AG04449 (cell line): Measurements from ENCODE around the gene SH2D4B.

ENCODE experiments used
- CTCF ChIA-PET: fragments of 350-600 bp; formaldehyde crosslinking; extraction: SDS; loops from one replicate; lab custom pipeline; 2021; ENCODE audit warnings: antibody characterized with exemption; lab: Yijun Ruan, JAX
- POLR2A ChIA-PET: fragments of 400-600, 350-600 bp; formaldehyde crosslinking; extraction: SDS; loops from one replicate; lab custom pipeline; 2020; ENCODE audit warnings: antibody characterized with exemption, inconsistent platforms; lab: Yijun Ruan, JAX
- DNase-seq: peaks from one replicate; pipeline ENCODE4 v3.0.0-alpha.2; 2010; ENCODE audit warnings: low read depth, low spot score
- H3K4me3 ChIP-seq: 2 replicates; pipeline ENCODE4 v1.5.1; 2011; ENCODE audit warnings: low read depth, mild to moderate bottlenecking, control low read depth, low read length
- TF ChIP-seq, protein P1 (sequence below): IDR thresholded peaks from one replicate; pipeline ENCODE4 v1.5.1; 2011; ENCODE audit warnings: mild to moderate bottlenecking, moderate library complexity, low read length, control low read depth, inconsistent platforms; ENCODE audit not compliant: insufficient read depth; ENCODE audit errors: missing control alignments

The SH2D4B gene

GRCh38 chr10:80544316-80544953, 6.7 kb downstream of the SH2D4B start:
- TF ChIP-seq, protein P1, sequence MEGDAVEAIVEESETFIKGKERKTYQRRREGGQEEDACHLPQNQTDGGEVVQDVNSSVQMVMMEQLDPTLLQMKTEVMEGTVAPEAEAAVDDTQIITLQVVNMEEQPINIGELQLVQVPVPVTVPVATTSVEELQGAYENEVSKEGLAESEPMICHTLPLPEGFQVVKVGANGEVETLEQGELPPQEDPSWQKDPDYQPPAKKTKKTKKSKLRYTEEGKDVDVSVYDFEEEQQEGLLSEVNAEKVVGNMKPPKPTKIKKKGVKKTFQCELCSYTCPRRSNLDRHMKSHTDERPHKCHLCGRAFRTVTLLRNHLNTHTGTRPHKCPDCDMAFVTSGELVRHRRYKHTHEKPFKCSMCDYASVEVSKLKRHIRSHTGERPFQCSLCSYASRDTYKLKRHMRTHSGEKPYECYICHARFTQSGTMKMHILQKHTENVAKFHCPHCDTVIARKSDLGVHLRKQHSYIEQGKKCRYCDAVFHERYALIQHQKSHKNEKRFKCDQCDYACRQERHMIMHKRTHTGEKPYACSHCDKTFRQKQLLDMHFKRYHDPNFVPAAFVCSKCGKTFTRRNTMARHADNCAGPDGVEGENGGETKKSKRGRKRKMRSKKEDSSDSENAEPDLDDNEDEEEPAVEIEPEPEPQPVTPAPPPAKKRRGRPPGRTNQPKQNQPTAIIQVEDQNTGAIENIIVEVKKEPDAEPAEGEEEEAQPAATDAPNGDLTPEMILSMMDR: no peak
- H3K4me3 ChIP-seq: no peak overlapping the region
- DNase-seq: no peak
- ChIA-PET CTCF (no interaction called here), POLR2A (no interaction called here)

DNA sequence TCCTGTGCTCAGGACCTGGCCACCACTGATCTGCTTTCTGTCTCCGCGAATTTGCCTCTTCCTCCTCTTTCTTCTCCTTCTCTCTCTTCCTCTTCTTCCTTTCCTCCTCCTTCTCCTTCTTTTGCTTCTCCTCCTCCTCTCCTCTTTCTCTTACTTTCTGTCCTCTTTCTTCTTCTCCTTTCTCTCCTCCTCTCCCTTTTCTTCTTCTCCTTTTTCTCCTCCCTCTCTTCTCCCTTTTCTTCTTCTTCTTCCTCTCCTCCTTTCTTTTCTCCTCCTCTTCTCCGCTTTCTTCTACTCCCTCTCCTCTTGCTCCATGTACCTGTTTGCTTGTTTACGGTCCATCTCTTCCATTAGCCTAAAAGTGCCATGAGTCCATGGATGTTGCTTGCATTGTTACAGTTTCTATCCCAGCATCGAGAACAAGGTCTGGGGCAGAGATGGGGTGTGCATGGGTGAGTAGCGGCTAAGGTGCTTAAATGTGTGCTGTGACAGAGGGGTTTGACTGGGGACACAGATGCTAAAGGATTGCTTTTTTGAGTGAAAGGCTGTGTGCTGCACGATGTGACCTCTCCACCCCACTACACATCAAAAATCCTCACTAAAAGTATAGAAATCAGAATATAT, 7.7 kb downstream of the SH2D4B start:
- ChIA-PET POLR2A (no interaction called here), CTCF (interaction anchor here (1.2 kb wide), 1 partner anchor 101 kb away, joined by 3 read pairs; no protein-coding TSS in a partner anchor)
- no peak for DNase-seq
- H3K4me3 ChIP-seq: no peak overlapping the region
- TF ChIP-seq, protein P1: no peak

GRCh38 chr10:80552151-80552646, 14.5 kb downstream of the SH2D4B start:
- TF ChIP-seq, protein P1: no peak
- ChIA-PET CTCF (interaction anchor here (1.5 kb wide), 1 partner anchor 108 kb away, joined by 4 read pairs; no protein-coding TSS in a partner anchor), POLR2A (no interaction called here)
- no peak for DNase-seq
- no peak overlapping the region for H3K4me3 ChIP-seq

GRCh38 chr10:80553436-80553835, 15.7 kb downstream of the SH2D4B start:
- ChIA-PET POLR2A (no interaction called here), CTCF (no interaction called here)
- DNase-seq: no peak
- TF ChIP-seq, protein P1: no peak
- H3K4me3 ChIP-seq: no peak overlapping the region

- CTCF ChIA-PET: no interaction called here
- DNase-seq: no peak
- POLR2A ChIA-PET: no interaction called here
- TF ChIP-seq, protein P1: no peak
- H3K4me3 ChIP-seq: no peak overlapping the region
Measured at GRCh38 chr10:80554050-80554449, 16.3 kb downstream of the SH2D4B start.

DNA sequence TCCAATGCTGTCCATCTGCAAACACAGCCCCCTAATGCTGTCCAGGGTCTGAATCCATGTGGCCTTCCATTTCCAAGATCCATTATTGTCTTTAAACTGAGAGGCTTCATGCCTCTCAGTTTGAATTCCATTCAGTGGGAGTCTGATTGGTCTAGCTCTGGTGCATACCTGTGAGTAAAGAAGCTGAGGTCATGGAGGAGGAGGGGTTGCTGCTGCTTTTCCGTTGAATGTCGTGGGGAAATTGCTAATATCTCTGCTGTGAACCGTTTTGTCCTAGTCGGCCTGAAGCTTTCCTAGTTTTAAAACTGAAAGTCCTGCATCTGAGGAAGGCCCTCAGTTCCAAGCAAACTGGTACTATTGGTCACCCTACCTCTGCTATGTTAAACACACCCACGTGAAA, 17.7 kb downstream of the SH2D4B start:
- no peak for DNase-seq
- ChIA-PET CTCF (no interaction called here), POLR2A (interaction anchor here (0.6 kb wide), 1 partner anchor 1175 kb away, joined by 3 read pairs; no protein-coding TSS in a partner anchor)
- TF ChIP-seq, protein P1: no peak
- no peak overlapping the region for H3K4me3 ChIP-seq
